Stimulated activated CD4-positive, alpha-beta T cell treated with anti-CD3 and anti-CD28 coated beads, Interleukin-1b, Interleukin-23, amount 100 ng/mL, for 24 hours (primary cell): ENCODE data around the gene RHEB.

Source experiments
- DNase-seq, 4 experiments: peaks; one replicate each; pipeline ENCODE4 v3.0.0-alpha.2; 2020; ENCODE audit warnings: low read depth in 4 of 4, low spot score in 1 of 4

The RHEB gene

DNA sequence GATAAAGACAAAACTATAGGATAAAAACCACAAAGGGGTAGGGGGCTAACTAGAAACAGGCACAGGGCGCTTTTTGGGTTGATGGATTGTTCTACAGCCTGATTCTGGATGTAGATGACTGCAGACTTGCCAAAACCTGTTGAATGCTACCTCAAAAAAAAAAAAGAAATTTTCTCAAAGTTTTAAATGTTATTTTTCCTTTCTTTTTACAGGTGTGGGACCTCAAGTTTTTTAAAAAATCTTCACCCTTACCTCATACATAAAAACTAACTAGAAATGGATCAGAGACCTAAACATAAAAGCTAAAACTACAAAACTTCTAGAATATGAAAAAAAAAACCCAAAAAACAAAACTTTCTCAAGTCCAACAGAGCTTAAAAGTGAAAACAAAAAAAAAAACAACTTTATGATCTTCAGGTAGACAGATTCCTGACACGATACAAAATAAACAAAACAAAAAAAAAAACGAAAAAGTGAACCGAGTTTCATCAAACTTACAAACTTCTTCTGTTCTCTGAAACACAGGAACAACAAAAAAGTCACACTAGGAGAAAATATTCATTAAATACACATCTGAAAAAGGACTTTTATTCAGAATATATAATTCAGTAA is 14.9 kb downstream of the RHEB start:
- no peak for DNase-seq

DNA sequence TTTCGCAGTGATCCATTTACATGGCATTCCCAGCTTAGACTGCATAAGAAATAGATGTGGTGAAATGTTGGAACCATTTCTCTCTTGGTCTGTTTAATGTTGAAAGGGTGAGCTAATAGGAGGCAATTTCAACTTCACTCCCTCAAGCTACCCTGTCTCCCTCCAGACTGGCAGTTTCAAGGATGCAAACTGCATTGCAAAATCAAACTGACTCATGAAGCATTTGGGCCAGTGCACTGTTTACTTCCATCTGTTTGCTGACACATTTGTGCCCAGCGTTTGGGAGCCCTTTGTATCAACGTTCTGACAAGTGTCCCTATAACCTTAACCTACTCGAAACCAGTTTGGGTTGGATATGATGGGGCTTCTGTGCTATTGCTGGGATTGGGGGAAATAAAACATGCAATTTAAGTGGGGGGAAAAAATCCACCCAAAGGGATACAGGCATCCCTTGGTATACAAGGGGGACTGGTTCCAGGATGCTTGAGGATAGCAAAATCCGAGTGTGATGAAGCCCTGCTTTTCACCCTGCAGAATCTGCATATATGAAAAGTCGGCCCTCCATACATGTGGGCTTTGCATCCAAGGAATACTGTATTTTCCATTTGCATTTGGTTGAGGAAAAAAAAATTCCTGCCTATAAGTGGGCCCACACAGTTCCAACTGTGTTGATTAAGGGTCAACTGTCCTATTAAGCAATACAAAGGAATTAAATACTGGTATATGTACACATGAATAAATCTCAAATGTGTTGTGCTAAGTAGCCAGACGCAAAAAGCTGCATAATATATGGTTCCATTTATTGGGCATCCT is 15.6 kb downstream of the RHEB start:
- no peak for DNase-seq

DNA sequence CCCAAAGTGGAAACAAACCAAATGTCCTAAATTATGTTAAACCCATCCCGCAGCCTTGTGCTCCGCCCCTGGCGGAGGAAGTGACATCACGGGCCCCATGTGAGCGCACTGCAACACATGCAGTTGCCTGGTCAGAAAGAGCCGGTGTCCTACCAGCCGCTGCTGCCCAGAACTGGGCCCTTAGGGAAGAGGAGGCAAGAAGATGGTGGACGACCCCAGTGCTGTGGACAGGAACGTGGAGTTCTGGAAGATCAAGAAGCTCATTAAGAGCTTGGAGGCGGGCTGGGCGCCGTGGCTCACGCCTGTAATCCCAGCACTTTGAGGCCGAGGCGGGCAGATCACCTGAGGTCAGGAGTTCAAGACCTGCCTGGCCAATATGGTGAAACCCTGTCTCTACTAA is 18.0 kb downstream of the RHEB start:
- DNase-seq, result no peak

DNA sequence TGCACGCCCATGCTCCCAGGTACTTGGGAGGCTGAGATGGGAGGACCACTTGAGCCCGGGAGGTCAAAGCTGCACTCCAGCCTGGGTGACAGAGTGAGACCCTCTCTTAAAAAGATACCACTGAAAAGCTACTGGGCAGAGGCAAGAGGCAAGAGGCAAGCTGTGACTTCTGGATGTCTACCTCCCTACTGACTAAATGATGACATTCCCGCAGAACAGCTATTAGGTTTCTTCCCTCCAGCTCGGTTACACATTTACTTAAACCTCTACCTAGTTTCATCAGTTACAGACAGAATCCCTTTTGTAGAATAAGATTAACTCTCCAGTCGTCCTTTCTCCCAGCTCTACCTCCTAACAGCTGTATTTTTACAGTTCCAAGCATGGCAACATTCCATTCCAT is 21.2 kb downstream of the RHEB start:
- DNase-seq, result no peak

DNA sequence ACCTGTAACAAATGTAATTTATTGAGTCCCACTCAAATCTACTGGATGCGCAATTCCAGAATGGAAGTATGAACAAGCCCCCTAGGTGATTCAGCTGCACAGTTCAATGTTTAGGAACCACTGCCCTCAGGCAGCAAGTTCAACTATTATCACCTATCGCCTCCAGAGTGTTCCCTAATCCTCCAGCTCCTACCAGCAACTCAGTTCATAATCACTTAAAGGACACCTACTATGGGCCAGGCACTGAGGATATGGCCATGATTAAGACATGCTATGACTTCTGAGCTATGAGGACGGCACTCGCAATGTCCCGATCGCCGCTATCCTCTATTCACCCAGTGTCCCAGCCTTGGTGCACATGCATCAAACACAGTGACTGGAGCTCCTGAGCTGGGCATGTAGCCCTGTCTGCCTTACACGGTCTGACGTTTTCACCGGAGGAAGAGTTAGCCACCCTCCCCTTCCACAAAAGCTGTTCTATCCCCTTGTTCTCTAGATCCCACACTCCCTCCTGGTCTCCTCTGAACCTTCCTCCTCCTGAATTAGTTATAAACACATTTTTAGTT is 22.3 kb downstream of the RHEB start:
- no peak for DNase-seq

DNA sequence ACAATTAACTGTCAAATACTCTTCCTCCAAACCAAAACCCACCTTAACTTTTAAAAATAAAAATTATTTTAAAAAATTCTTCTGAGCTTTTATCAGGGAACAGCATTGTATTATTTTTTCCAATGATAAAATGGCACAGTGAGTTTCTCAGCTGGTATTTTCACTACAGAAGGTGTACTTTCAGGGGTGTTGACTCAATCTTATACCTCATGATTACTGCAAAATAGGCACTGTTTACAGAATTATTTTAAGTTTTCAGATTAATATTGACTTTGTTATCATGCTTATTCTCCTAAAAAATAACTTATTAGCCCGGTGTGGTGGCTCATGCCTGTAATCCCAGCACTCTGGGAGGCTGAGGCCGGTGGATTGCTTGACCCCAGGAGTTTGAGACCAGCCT is 24.3 kb downstream of the RHEB start:
- DNase-seq, result no peak

DNA sequence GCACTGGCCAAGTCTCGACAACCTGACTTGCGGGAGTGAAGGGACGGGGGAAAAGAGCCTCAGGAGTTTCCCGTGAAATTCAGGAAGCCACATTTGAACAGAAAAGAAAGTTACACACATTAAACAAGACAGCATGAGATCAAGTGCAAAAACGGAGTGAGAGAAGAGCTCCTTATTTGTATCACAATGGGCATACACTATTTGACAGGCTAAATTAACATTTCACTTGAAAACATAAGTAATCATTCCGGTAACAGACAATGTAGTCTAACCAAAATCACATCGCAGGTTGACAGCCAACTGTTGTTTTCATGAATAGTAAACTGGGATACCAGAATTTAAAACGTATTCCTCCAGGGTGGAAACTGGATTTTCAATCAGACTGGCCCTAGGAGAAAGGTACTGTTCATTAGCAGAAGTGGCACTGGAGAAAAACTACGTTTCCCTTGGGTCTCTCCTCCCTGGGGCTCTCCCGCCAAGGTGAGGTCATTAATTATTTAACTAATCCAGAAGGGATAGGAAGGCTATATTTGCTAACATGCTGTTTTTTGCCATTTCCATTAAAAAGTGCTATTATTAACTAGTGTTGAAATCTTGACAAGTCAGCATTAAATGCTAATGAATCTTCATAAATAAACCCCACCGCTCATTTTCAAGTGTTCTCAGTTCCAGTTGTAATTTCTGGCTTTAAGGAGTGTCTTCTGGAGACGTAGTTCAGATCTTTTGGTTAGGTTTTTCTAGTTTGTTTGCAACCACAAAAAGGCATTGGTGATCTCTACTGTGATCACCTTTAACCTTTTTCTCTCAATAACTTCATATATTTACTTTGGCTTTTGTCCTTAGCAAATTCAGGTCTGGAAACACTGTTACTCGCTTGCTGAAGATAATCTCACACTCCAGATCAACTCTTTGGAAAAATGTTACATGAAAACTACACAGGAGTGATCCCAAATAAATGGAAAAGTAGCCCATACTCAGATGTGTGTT is 25.1 kb downstream of the RHEB start:
- no peak for DNase-seq

DNA sequence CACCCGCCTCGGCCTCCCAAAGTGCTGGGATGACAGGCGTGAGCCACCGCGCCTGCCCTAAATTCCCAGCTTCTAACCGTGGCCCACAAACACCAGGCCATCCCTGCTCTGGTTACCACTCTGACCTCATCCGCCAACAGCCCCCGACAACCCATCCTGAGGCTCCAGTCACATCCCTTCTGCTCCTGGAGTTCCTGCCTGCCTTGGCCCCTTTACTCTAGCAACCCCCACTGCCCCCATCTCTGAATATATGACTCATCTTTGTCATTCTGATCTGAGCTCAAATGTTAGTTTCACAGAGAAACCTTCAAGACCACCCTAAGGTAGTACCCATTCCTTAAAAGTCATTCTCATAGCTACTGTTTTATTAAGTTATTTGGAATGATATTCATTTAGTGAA is 26.6 kb downstream of the RHEB start:
- DNase-seq, result no peak

DNA sequence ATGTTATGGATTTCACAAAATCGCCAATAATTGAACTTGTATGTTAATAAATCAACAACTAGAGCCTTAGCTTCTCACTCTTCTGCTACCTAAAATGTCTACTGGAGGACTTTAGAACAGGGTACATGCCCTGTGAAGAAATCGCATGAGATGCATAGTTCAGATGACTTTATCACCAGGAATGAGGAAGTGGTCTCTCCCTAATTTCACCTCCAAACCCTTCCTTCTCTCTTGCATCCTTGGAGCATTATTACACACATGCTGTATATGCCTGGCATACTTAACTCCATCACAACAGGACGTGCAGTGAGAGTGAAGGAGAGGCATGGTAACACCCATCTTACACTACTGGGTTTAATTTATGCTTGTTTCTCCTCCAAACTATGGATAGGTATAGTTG is 27.8 kb downstream of the RHEB start:
- DNase-seq, result no peak

DNA sequence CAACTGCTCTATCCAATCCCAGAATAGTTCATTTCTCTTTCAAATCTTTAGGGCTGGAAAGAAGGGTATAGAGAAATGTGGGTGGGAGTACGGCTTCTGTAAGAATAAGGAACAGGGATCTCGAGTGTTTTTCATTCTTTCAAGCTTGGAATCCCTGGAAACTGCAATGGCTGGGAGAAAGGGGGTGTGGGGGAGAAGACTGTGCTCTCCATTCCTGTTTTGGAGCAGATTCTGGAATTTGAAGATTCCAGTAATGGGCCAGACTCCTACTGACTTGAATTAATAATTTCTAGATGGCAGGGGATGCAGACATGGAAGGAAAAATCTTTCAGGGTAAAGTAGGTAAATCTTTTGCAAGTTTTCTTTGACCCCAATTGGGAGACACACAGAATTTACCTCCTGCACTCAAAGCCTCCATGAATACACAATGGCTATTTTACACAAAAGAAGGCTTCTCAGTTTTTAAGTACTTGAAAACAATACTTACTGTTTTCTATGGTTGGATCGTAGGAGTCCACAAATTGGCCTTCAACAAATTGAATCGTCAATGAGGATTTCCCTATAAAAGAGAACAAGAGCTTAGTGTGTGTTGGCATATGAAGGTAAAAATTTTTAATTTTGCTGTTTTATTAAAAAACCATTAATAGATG is 29.1 kb downstream of the RHEB start:
- no peak for DNase-seq

DNA sequence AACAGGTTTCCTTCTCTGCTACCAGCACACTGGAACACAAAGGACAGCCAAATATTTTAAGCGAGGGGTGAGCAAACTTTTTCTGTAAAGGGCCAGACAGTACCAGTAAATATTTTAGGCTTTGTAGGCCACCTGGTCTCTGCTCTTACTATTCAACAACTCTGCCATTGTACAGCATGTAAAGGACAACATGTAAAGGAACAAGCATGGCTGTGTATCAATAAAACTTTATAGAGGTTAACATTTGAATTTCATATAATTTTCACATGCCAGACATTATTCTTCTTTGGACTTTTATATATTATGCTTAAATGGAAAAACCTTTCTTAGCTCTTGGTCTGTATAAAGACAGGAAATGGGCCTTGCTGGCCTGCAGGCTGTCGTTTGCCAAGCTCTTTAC is 30.2 kb downstream of the RHEB start:
- DNase-seq, result no peak

DNA sequence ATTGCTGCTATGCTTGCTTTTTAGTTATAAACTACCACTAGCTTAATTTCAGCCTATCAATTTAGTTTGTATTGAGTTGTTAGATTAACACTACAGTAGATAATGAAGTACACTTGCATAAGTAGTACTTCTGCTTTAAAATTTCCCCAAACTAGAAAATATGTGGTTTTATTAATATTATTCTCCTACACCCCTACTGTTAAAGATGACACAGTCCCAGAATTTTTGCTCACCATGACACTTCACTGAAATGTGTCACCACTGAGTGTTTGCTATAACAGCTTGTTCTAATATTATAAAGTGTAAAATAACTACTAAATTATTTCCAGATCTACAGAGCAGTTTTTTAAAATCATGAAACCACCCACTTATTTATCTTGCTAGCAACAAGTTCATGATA is 31.6 kb downstream of the RHEB start:
- DNase-seq, result no peak

DNA sequence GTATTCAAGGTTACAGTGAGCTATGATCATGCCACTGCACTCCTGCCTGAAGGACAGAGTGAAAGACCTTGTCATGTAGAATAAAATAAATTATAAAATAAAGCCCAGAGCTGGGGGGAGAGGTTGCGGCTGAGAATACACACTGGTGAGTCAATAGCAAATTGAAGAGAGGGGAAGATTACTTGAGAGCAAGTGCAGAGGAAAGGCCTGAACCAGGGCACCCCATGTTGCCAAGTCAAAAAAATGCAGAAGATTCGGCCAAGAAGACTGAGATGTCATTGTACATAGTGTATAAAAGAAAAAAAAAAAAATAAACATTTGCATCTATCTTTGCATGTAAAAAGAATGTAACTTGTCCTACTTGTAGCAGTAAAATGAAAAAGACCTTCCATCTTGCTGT is 32.5 kb downstream of the RHEB start:
- no peak for DNase-seq

DNA sequence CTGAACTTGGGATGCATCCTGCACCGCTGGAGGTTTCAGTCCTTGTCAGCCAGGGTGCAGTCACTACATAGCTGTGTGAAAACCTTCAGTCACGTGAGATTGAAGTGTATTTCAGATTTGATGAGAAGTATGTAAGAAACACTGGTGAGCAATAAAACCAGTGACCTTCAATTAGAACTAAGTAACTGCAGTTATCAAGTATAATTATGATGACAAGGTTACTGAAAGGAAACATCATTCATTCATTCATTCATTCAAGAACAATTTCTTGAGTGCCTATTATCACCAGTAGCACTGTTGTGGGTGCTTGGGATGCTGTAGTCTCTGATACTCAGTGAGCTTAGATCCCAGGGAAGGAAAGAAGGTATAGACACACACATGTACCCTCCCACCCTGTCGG is 33.6 kb downstream of the RHEB start:
- no peak for DNase-seq

DNA sequence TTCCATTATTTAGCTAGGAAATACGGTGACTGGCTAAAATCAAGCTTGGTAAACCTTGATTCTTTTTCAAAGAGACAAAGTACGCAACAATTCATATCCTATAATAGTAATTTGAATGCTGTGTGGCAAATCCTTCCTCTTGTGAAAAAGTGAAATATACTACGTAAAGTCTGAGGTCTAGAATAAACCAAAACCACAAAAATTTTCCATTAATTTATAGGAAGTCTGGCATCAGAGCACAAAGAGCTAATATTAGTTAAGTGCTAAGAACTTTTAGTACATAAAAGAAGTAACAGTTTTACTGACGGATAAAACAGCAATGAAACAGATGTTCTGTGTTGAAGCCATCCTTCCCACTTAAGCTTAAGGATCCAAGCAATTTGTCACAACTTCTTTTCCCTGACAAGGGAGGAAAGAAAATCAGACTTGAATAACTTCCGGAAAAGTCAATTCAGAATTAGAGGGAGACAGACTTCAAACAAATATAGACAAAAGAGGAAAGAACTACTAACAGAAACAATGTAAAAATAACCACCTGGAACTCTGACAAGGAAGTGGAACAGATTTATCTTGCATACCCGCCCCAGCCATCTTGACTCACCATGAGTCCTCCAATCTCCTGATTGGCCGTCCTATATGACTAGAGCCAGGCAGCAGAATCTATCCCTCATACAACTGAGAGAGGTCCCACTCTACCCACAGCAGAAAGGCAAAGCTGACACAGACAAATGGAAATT is 34.6 kb downstream of the RHEB start:
- peak in 1 of 4 experiments; percentile 16 for DNase-seq

DNA sequence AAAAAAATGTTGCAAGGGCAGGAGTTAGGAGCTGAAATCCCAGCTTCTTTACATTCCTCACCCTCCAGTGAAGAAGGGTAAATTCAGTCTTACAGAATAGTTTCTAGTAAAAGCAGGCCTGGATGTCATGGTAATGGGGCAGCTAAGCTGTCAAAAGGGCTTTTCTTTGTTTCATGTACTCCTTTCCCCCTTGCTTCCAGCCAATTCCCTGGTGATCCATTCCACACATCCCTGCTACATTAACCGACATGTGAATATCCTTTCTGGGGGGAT is 36.0 kb downstream of the RHEB start:
- no peak for DNase-seq

DNA sequence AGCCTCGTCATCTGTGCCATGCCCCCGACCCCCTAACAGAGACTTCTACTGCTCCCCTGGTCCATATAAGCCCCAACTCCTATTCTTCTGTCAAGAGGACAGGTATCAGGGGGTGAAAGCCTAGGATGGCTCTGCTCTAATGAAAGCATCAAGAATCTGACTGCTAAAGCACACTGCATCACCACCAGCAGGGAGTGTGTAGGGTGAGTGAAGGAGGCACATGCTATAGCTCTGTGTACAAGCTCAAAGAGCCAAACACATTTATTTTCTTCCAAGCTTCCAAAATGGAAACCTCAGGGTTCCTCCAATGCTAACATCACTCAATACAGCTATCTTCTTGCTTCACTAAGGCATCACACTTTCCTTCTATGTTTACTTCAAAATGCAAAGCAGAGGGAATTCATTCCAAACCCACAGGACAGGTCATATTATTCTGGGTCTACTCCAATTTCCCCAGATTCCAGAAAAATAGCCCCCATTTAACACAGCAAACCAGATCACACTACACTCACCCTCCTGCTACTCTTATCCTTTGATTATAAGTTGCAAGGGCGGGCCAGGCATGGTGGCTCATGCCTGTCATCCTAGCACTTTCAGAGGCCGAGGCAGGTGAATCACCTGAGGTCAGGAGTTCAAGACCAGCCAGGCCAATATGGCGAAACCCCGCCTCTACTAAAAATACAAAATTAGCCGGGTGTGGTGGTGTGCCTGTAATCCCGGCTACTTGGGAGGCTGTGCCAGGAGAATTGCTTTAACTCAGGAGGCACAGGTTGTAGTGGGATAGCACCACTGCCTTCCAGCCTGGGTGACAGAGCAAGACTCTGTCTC is 36.6 kb downstream of the RHEB start:
- no peak for DNase-seq

DNA sequence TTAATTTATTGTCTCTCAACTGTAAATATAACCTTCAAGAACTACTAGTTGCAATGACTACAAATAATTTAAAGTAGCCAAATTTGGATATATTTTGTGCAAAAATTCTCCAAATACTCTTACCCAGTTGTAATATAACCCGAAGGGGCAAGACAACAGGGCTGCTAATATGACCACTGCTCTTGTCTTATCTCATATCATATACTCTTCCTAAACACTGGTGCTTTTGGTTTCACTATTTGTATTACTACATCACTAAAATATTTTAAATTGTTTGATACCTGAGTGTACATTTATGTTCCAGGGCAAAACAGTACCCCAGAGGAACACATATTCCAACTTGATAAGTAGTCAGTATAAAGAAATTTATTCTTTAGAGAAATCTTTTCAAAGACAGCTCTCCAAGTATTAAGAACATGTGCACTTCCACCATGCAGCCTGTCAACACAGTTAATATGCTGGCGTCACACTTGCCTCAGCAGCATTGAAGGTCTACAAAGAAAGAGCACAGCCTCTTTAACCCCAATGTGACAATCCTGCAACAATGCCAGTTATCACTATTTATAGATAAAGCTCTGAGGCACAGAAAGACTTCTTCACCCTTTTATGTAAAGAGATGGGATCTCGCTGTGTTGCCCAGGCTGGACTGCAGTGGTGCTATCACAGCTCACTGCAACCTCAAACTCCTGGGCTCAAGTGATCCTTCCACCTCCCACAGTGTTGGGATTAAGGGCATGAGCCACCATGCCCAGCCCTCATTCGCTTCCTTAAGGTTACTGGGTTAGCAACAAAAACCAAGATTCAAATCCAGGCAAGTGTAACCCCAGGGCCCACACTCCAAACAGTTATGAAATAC is 37.8 kb downstream of the RHEB start:
- DNase-seq, result no peak

DNA sequence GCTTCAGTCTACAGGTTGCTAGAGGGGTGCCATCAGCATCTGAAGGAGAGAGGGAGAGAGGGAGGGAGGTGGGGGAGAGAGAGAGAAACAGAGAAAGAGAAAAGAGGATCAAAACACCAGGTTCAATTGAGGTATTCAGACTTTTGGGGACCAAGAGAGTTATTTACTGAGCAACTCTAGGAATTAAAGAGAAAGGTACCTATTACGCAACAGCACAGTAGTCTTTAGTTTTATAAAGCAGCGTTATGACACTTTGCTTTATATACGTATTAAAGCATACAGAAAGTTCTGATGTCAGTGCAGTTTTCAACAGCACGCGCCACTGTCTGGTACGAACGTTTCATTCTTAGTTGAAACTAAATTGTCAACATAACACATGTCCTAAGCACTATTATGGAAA is 41.8 kb downstream of the RHEB start:
- DNase-seq, result no peak
